ENCODE results near the gene TPP2.

- TF ChIP-seq CTCF (conservative IDR thresholded peaks at IDR 0.05) (no peak), EZH2 (IDR thresholded peaks at IDR 0.05; ENCODE audit: low read depth) (no peak)
Measured at GRCh38 chr13:102598061-102598460, 1.3 kb downstream of the TPP2 start.
